ENCODE measurements around the gene COL6A2. TPM values are rescaled to one million over a fixed set of nuclear protein-coding genes. Genes with fewer than 3 reads are reported as not detected.
"Not testable (repeated sequence)": the region's sequence is repeated elsewhere in the genome, so short reads cannot be mapped to it uniquely, and the experiment has no call there.

COL6A2 gene
- total and polyA plus RNA-seq, 2 donors = 55.2 to 182 TPM

DNA sequence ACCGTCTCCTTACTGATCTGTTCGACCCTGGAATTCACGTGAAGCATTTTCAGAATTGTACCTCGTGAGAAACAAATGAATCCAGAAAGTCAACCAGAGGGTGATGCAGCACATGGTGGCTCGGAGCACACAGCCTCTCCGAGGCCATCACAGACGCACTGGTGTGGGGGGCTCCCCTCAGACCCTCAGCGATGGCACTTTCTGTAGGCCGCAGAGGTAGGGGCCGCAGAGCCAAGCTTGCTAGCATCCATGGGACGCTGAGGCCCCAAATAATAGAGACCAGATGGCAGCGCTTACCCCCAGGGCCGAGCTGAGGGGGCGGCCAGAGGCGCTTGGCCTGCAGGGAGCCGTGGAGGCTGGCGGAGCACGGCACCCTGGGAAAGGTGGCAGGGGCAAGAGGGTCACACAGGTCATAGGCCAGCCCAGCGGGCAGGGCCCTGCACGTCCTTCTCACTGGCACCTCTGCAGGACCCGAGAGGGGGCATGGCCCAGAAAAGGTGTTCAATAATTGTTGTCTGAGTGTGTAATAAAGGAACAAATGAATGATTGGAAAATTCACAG, 28.1 kb upstream of the COL6A2 start:
- Histone ChIP-seq H3K27ac (ENCODE audit: low read depth in 1 of 2, low read length in 1 of 2) (no peak overlapping the region), H3K27me3 (ENCODE audit: control insufficient read depth in 2 of 2, insufficient read depth in 1 of 2, low read length in 1 of 2) (peaks cover 0 to 4% of the 10 kb centered on the region in 2 donors), H3K36me3 (ENCODE audit: control insufficient read depth in 2 of 2, insufficient read depth in 2 of 2, low read length in 1 of 2) (no peaks in the 10 kb centered on the region), H3K4me1 (ENCODE audit: control insufficient read depth in 2 of 2, insufficient read depth in 2 of 2, low read length in 2 of 2) (peaks cover 6 to 27% of the 10 kb centered on the region in 2 donors), H3K4me3 (ENCODE audit: low read length in 2 of 2) (no peak overlapping the region), H3K9me3 (ENCODE audit: control insufficient read depth in 2 of 2, insufficient read depth in 1 of 2, low read length in 1 of 2) (no peaks in the 10 kb centered on the region)
- WGBS = 95% methylated on average over 21 of the region's 21 CpGs
- DNase-seq (ENCODE audit: low read depth in 6 of 9, low spot score in 9 of 9) = no peak

- peaks cover 0 to 2% of the 10 kb centered on the region in 2 donors for H3K27me3 ChIP-seq (ENCODE audit: control insufficient read depth in 2 of 2, insufficient read depth in 1 of 2, low read length in 1 of 2)
- no peak overlapping the region for H3K27ac ChIP-seq (ENCODE audit: low read depth in 1 of 2, low read length in 1 of 2)
- DNase-seq (ENCODE audit: low read depth in 6 of 9, low spot score in 9 of 9) = no peak
- H3K36me3 ChIP-seq (ENCODE audit: control insufficient read depth in 2 of 2, insufficient read depth in 2 of 2, low read length in 1 of 2) = no peaks in the 10 kb centered on the region
- peaks cover 2 to 14% of the 10 kb centered on the region in 2 donors for H3K4me1 ChIP-seq (ENCODE audit: control insufficient read depth in 2 of 2, insufficient read depth in 2 of 2, low read length in 2 of 2)
- 90% methylated on average over 13 of the region's 13 CpGs for WGBS
- no peak overlapping the region for H3K4me3 ChIP-seq (ENCODE audit: low read length in 2 of 2)
- H3K9me3 ChIP-seq (ENCODE audit: control insufficient read depth in 2 of 2, insufficient read depth in 1 of 2, low read length in 1 of 2) = no peaks in the 10 kb centered on the region
These were observed 26.8 kb upstream of the COL6A2 start for GRCh38 chr21:46071082-46071481.

GRCh38 chr21:46076724-46077123, 21.2 kb upstream of the COL6A2 start:
- not testable (repeated sequence) for DNase-seq (ENCODE audit: low read depth in 6 of 9, low spot score in 9 of 9); H3K4me1 ChIP-seq (ENCODE audit: control insufficient read depth in 2 of 2, insufficient read depth in 2 of 2, low read length in 2 of 2); H3K27me3 ChIP-seq (ENCODE audit: control insufficient read depth in 2 of 2, insufficient read depth in 1 of 2, low read length in 1 of 2); H3K4me3 ChIP-seq (ENCODE audit: low read length in 2 of 2); H3K9me3 ChIP-seq (ENCODE audit: control insufficient read depth in 2 of 2, insufficient read depth in 1 of 2, low read length in 1 of 2); H3K36me3 ChIP-seq (ENCODE audit: control insufficient read depth in 2 of 2, insufficient read depth in 2 of 2, low read length in 1 of 2); H3K27ac ChIP-seq (ENCODE audit: low read depth in 1 of 2, low read length in 1 of 2)
- WGBS = 97% methylated on average over 8 of the region's 8 CpGs

- 97% methylated on average over 19 of the region's 19 CpGs for WGBS
- no peaks in the 10 kb centered on the region for H3K27me3 ChIP-seq (ENCODE audit: control insufficient read depth in 2 of 2, insufficient read depth in 1 of 2, low read length in 1 of 2)
- no peaks in the 10 kb centered on the region for H3K4me1 ChIP-seq (ENCODE audit: control insufficient read depth in 2 of 2, insufficient read depth in 2 of 2, low read length in 2 of 2)
- H3K9me3 ChIP-seq (ENCODE audit: control insufficient read depth in 2 of 2, insufficient read depth in 1 of 2, low read length in 1 of 2) = no peaks in the 10 kb centered on the region
- H3K4me3 ChIP-seq (ENCODE audit: low read length in 2 of 2) = no peak overlapping the region
- H3K27ac ChIP-seq (ENCODE audit: low read depth in 1 of 2, low read length in 1 of 2) = no peak overlapping the region
- H3K36me3 ChIP-seq (ENCODE audit: control insufficient read depth in 2 of 2, insufficient read depth in 2 of 2, low read length in 1 of 2) = no peaks in the 10 kb centered on the region
- DNase-seq (ENCODE audit: low read depth in 6 of 9, low spot score in 9 of 9) = no peak
These were observed 20.2 kb upstream of the COL6A2 start for GRCh38 chr21:46077674-46078101.

- Histone ChIP-seq H3K4me3 (ENCODE audit: low read length in 2 of 2) (no peak overlapping the region), H3K9me3 (ENCODE audit: control insufficient read depth in 2 of 2, insufficient read depth in 1 of 2, low read length in 1 of 2) (peaks cover 0 to 3% of the 10 kb centered on the region in 2 donors), H3K4me1 (ENCODE audit: control insufficient read depth in 2 of 2, insufficient read depth in 2 of 2, low read length in 2 of 2) (no peaks in the 10 kb centered on the region), H3K27ac (ENCODE audit: low read depth in 1 of 2, low read length in 1 of 2) (no peak overlapping the region), H3K36me3 (ENCODE audit: control insufficient read depth in 2 of 2, insufficient read depth in 2 of 2, low read length in 1 of 2) (no peaks in the 10 kb centered on the region), H3K27me3 (ENCODE audit: control insufficient read depth in 2 of 2, insufficient read depth in 1 of 2, low read length in 1 of 2) (no peaks in the 10 kb centered on the region)
- WGBS = 93% methylated on average over 23 of the region's 23 CpGs
- no peak for DNase-seq (ENCODE audit: low read depth in 6 of 9, low spot score in 9 of 9)
These were observed 19.5 kb upstream of the COL6A2 start for GRCh38 chr21:46078322-46078977.

- no peak for DNase-seq (ENCODE audit: low read depth in 6 of 9, low spot score in 9 of 9)
- 92% methylated on average over 6 of the region's 6 CpGs for WGBS
- H3K4me3 ChIP-seq (ENCODE audit: low read length in 2 of 2) = no peak overlapping the region
- peaks cover 0 to 2% of the 10 kb centered on the region in 2 donors for H3K27me3 ChIP-seq (ENCODE audit: control insufficient read depth in 2 of 2, insufficient read depth in 1 of 2, low read length in 1 of 2)
- peaks cover 0 to 8% of the 10 kb centered on the region in 2 donors for H3K9me3 ChIP-seq (ENCODE audit: control insufficient read depth in 2 of 2, insufficient read depth in 1 of 2, low read length in 1 of 2)
- H3K36me3 ChIP-seq (ENCODE audit: control insufficient read depth in 2 of 2, insufficient read depth in 2 of 2, low read length in 1 of 2) = no peaks in the 10 kb centered on the region
- H3K27ac ChIP-seq (ENCODE audit: low read depth in 1 of 2, low read length in 1 of 2) = no peak overlapping the region
- no peaks in the 10 kb centered on the region for H3K4me1 ChIP-seq (ENCODE audit: control insufficient read depth in 2 of 2, insufficient read depth in 2 of 2, low read length in 2 of 2)
These were observed 18.9 kb upstream of the COL6A2 start for GRCh38 chr21:46078978-46079351.

GRCh38 chr21:46079352-46080170, 18.4 kb upstream of the COL6A2 start:
- H3K4me1 ChIP-seq (ENCODE audit: control insufficient read depth in 2 of 2, insufficient read depth in 2 of 2, low read length in 2 of 2) = no peaks in the 10 kb centered on the region
- H3K4me3 ChIP-seq (ENCODE audit: low read length in 2 of 2) = no peak overlapping the region
- H3K27ac ChIP-seq (ENCODE audit: low read depth in 1 of 2, low read length in 1 of 2) = no peak overlapping the region
- 89% methylated on average over 34 of the region's 34 CpGs for WGBS
- no peak for DNase-seq (ENCODE audit: low read depth in 6 of 9, low spot score in 9 of 9)
- no peaks in the 10 kb centered on the region for H3K36me3 ChIP-seq (ENCODE audit: control insufficient read depth in 2 of 2, insufficient read depth in 2 of 2, low read length in 1 of 2)
- H3K9me3 ChIP-seq (ENCODE audit: control insufficient read depth in 2 of 2, insufficient read depth in 1 of 2, low read length in 1 of 2) = peaks cover 0 to 10% of the 10 kb centered on the region in 2 donors
- peaks cover 0 to 2% of the 10 kb centered on the region in 2 donors for H3K27me3 ChIP-seq (ENCODE audit: control insufficient read depth in 2 of 2, insufficient read depth in 1 of 2, low read length in 1 of 2)

DNA sequence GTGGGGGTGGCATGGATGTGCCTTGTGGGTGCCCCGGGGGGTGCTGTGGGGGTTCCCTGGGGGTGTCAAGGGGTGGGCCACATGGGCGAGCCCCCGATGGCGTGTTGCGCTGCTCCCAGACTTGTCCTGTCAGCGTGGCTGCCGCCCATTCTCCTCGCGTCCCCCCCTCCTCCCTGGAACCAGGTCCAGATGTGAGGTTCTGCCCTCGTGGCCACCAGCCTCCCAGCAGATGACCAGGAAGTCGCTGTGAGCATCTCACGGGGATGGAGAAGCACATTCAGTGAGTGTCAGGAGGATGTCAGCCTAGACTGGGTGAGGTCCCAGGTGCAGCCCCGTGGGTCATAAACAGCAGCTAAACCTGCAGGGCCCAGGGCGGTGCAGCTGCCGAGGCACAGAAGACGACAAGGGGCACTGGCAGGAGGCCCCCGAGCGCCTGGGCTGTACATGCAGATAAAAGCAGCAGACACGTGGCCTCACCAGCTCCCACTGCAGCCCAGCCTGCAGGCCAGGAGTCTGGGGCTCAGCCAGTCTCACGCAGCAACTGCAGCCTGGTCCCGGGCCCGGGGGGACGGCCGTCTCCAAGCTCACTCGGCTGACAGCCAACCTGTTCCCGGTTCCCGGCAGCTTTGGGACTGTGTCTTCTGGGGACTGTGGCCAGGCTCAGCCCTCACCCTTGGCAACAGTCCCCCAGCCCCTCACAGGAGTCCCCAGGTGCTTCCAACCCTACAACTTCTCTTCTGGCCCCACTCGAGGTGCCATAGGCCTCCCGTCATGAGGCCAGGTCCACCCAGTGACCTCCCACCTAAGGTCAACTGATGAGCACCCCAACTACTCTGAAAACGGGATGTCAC, 17.5 kb upstream of the COL6A2 start:
- WGBS = 92% methylated on average over 30 of the region's 30 CpGs
- Histone ChIP-seq H3K4me1 (ENCODE audit: control insufficient read depth in 2 of 2, insufficient read depth in 2 of 2, low read length in 2 of 2) (no peaks in the 10 kb centered on the region), H3K27ac (ENCODE audit: low read depth in 1 of 2, low read length in 1 of 2) (no peak overlapping the region), H3K4me3 (ENCODE audit: low read length in 2 of 2) (no peak overlapping the region), H3K9me3 (ENCODE audit: control insufficient read depth in 2 of 2, insufficient read depth in 1 of 2, low read length in 1 of 2) (peaks cover 0 to 10% of the 10 kb centered on the region in 2 donors), H3K36me3 (ENCODE audit: control insufficient read depth in 2 of 2, insufficient read depth in 2 of 2, low read length in 1 of 2) (no peaks in the 10 kb centered on the region), H3K27me3 (ENCODE audit: control insufficient read depth in 2 of 2, insufficient read depth in 1 of 2, low read length in 1 of 2) (peaks cover 0 to 2% of the 10 kb centered on the region in 2 donors)
- DNase-seq (ENCODE audit: low read depth in 6 of 9, low spot score in 9 of 9) = no peak
